Activated CD4-positive, CD25-positive, alpha-beta regulatory T cell (primary cell): ENCODE measurements around the gene PIGT.
A peak's percentile ranks its signal among the peaks of the same experiment; 100 is the strongest.

Experiments
- DNase-seq, 4 experiments: peaks; one replicate each; lab custom pipeline; 2025; lab: John Stamatoyannopoulos, UW

The PIGT gene

DNA sequence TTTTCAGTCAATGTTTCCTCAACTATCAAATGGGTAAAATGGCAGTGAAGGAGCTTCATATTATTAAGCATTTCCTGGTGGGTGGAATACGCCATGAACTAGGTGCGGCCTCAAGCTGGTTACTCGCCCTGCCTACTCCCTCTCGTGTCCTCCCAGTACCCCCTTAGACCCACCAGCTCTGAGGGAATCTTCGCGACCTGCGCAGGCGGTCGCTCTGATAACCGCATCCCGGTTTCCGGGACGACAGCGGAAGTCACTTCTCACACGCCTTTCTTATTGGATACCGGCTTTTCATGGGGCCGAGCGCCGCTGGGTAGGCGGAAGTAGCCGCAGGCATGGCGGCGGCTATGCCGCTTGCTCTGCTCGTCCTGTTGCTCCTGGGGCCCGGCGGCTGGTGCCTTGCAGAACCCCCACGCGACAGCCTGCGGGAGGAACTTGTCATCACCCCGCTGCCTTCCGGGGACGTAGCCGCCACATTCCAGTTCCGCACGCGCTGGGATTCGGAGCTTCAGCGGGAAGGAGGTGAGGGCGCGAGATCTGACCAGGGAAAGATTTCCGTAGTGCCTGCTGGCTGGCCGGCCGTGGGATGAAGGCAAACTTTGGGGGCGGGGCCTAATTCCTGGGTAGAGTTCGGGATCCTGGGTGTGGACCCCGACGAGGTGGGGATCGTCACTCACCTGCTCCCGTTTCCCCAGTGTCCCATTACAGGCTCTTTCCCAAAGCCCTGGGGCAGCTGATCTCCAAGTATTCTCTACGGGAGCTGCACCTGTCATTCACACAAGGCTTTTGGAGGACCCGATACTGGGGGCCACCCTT is at the start of gene PIGT:
Gene PIGT (plus strand): TSS at position 320 of the 816 bp plus-strand sequence. CDS start 16 bp downstream, at position 336.
- peak; percentile 54 to 82 (median 72) for DNase-seq

DNA sequence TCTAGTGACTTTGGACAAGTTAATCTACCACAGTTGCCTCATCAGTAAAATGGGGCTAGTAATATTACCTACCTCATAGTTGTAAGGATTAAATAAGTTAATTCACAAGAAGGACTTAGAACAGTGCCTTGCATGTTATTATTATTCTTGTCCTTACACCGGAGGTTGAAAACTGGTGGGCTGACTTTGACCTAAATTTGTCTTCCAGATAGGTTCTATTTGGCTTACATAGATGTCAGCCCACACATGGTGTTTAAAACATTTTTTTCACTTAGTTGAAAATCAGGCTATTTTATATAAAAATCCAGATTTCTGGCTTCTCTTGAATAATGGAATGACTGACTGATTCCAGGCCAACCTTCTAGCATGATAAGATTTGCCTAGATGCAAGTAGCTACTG is 49.7 kb upstream of the PIGT start:
- no peak for DNase-seq

GRCh38 chr20:45366631-45367030 is 49.3 kb upstream of the PIGT start:
- DNase-seq, result no peak

GRCh38 chr20:45367126-45367525 is 48.8 kb upstream of the PIGT start:
- no peak for DNase-seq

DNA sequence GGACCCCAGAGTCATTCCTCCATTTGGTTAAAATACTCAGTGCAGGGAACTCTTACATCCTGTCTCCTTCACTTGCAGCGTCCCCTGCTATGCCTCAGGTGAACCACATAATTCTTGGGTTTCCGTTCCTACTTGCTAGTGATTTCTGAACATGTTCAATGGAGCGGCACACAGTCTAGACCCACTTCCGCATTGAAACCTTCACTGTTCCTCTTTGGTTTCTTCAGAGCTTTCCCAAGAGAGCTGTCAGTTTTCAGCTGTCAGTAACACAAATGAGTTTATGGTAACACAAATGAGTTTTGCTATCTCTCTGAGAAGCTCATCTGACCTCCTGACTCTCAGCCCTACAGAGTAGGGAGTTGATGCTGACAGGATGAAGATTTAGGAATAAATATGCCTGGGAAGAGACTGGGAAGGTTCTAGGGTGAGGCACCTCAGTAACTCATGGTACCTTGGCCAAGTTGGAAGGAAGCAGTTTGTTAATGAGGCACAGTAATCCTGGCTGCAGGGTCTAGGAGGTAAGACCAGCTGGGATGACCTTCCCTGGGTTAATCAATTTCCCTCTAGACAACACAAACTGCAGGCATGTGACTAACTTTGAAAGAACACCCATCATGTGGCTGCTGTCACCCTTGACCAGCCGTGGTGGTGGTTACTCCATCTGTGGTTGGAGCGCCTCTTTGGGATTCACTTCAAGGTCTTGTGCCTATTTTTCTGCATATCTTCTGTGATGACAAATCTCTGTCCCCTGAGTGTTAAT is 47.5 kb upstream of the PIGT start:
- no peak for DNase-seq

DNA sequence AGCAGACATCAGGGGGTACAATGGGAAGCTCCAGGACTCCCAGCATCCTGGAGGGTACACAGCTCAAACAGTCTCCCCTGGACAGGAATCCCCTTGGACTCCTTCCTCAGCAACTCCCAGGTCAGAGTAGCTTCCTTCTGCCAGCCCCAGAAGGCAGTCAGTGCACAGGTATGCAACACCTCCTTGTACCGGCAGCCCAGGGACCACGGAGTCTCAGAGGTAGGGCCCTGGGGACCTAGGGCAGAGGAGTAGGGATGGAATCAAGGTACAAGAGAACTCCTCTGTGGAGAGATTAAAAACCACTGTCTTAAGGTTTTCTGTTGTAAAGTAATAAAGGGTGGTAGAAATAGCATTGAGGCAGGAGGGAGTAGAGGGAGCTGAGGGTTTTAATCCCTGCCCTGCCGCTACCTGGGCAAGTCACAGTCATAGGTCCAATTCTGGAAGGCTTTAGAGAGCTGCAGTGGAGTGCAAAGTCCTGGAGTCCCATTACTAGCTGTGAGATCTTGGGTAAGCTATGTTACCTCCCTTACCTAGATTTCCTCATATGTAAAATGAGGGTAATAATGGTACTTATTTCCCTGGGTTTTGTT is 45.3 kb upstream of the PIGT start:
- DNase-seq, result no peak

- no peak for DNase-seq
Measured at GRCh38 chr20:45372241-45372640, 43.7 kb upstream of the PIGT start.

DNA sequence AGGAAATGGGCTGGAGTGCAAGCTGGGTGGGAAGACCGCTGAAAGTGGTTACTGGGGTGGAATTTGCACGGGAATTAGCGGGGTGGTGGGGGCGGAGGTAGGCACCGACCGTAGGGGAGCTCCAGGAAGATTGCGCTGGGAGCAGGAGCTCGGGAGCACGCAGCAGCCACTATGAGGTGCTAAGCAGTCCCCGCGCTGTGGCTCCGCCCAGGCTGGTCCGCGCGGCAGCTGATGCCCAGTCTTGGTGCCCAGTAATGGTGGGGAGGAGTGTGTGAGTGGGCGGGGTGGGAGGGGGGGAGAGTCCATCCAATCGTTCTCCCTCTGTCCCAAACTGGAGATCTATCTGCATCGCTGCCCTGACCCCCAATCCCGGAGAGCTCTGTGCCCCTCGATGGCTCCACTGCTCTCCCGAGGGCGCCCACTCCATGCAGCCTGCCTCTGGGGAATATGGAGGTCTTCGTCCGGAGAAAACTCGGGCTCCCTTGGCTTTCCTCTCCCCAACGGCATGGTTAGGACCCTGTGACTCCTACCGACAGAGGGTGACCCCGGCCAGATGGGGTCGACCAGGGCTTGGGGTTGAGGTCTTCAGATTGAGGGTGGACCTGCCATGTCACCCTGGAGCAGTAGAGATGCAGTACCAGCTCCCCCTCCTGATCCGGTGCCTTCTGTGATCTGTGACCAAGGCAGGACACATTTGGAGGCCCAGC is 43.1 kb upstream of the PIGT start:
- no peak for DNase-seq

GRCh38 chr20:45373353-45374100 is 42.4 kb upstream of the PIGT start:
- peak; percentile 77 to 84 (median 81) for DNase-seq

GRCh38 chr20:45374101-45374467 is 41.9 kb upstream of the PIGT start:
- no peak for DNase-seq

DNA sequence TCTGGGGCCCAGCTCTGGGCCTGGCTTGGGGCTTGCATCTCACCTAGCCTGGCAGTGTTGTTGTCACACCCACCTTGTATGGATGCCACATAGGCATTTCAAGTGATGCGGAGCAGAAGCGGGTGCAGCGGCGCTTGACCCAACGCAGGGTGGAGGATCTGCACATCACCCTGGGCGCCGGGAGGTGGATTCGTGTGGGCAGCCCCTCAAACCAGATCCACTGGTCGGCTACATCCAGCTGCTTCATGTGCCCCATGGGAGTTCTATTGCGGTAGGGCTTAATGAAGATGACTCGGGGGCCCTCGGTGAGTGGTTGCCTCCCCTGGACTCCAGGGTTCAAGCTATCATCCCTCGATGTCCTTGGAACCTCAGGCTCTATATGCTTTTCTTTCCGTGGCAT is 41.0 kb upstream of the PIGT start:
- no peak for DNase-seq

GRCh38 chr20:45377269-45377668 is 38.7 kb upstream of the PIGT start:
- DNase-seq, result no peak

GRCh38 chr20:45378191-45378590 is 37.8 kb upstream of the PIGT start, which contains the start of gene TP53TG5:
Gene TP53TG5 (minus strand): TSS chr20:45378325. CDS start chr20:45378236, 89 bp downstream.
- DNase-seq, result no peak

DNA sequence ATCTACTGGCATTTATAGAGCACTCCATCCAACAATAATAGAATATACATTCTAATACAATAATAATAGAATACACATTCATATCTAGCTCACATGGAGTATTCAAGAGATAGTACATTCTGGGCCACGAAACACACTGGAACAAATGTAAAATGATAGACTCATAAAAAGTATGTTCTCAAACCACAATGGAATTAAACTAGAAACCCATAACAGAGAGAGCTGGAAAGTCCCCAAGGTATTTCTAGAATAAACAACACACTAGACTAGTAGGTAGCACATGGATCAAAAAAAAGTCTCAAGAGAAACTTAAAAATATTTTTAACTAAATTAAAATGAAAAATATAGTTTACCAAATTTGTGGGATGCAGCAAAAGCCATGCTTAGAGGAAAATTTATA is 28.7 kb upstream of the PIGT start:
- DNase-seq, result no peak

- no peak for DNase-seq
Measured at GRCh38 chr20:45390931-45391330, 25.0 kb upstream of the PIGT start.

- no peak for DNase-seq
Measured at GRCh38 chr20:45391559-45391958, 24.4 kb upstream of the PIGT start.

- no peak for DNase-seq
Measured at GRCh38 chr20:45392733-45393132, 23.2 kb upstream of the PIGT start.

DNA sequence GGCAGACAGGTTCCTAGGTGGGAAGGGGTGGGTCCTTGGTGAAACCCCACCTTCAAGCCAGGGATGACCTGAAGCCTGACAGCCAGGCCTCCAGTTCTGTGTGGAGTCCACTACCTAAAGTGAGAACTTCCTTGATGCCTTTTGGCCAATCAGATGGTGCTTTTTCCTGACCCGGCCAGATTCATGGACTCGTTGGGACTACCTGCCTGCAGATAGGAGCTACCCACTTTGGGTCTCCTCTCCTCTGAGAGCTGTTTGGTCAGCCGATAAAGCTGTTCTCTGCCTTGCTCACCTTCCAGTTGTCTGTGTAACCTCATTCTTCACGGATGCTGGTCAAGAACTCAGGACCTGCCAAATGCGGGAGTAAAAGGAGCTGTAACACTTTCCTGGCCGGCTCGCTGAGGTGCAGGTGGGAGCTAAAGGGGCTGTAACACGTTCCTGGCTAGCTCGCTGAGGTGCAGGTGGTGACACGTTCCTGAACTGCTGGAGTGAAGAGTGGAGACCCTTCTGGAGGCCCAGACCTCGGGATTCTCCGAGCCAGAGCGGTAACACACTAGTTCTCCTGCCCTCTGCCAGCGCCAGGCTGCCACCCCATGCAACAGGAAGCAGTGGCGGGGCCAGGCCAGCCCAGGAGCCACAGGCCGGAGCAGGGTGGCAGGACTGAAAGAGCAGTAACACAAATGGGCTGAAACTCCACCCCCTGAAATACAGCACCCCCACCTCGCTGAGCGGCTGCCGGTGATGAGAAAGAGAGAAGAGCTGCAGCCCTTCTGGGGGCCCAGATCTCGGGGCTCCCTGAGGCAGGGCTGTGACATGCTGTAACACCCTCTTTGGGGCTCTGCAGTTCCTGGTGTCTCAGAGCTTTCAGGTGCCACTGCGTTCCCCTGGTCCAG is 21.5 kb upstream of the PIGT start:
- no peak for DNase-seq

DNA sequence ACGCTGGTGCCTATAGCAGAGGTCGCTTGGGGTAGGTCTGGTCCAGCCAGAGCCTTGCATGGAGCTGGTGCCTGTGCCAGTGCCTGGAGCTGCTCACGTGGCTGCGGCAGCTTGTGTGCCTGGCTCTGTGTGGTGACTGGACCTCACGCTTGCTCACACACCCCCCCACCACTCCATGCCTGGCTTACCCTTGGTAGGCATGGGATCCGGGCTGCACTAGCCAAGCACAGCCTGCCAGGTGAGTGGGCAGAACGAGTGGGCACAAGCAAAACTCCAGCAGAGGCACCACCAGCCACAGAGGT is 20.9 kb upstream of the PIGT start:
- DNase-seq, result no peak

DNA sequence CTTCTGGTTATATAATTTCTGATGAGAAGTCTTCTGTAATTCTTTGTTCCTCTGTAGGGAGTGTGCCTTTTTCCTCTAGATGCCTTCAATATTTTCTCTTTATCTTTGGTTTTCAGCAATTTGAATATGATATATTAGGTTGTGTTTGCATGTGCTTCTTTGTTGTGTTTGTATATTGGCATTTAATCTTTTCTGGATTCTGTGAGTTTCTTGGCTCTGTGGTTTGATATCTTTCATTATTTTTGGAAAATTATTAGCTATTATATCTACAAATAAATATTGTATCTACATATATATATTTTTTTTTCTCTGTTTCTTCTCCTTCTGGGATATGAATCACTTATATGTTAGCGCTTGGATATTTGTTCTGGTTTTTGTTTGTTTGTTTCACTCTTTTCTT is 16.9 kb upstream of the PIGT start:
- no peak for DNase-seq
